ENCODE data around the gene AP1G2.
A peak's percentile ranks its signal among the peaks of the same experiment; 100 is the strongest.
"Not testable (repeated sequence)": the region's sequence is repeated elsewhere in the genome, so short reads cannot be mapped to it uniquely, and the experiment has no call there.

The AP1G2 gene

GRCh38 chr14:23537351-23538049 lies 30.1 kb downstream of the AP1G2 start:
- DNase-seq = no peak

GRCh38 chr14:23536906-23537305 lies 30.7 kb downstream of the AP1G2 start:
- not testable (repeated sequence) for DNase-seq

GRCh38 chr14:23536494-23536893 lies 31.1 kb downstream of the AP1G2 start:
- no peak for DNase-seq

- no peak for DNase-seq
Observed at GRCh38 chr14:23535943-23536342, 31.6 kb downstream of the AP1G2 start.

GRCh38 chr14:23533652-23534435 lies 33.7 kb downstream of the AP1G2 start:
- DNase-seq = no peak

- DNase-seq = no peak
Observed at GRCh38 chr14:23532658-23533057, 34.9 kb downstream of the AP1G2 start.

- DNase-seq = no peak
Observed at GRCh38 chr14:23531391-23531790, 36.2 kb downstream of the AP1G2 start.

- DNase-seq = peak; percentile 40 to 61
Observed at GRCh38 chr14:23530375-23531055, 37.1 kb downstream of the AP1G2 start.

- DNase-seq = no peak
Observed at GRCh38 chr14:23529016-23529415, 38.6 kb downstream of the AP1G2 start.

GRCh38 chr14:23528555-23528954 lies 39.0 kb downstream of the AP1G2 start:
- no peak for DNase-seq

GRCh38 chr14:23525611-23526010 lies 42.0 kb downstream of the AP1G2 start:
- no peak for DNase-seq

GRCh38 chr14:23524954-23525353 lies 42.6 kb downstream of the AP1G2 start:
- no peak for DNase-seq

GRCh38 chr14:23523229-23524016 lies 44.2 kb downstream of the AP1G2 start:
- no peak for DNase-seq

GRCh38 chr14:23522643-23523198 lies 44.9 kb downstream of the AP1G2 start:
- DNase-seq = no peak

- DNase-seq = no peak
Observed at GRCh38 chr14:23521785-23522640, 45.6 kb downstream of the AP1G2 start.

GRCh38 chr14:23520899-23521533 lies 46.6 kb downstream of the AP1G2 start:
- no peak for DNase-seq

GRCh38 chr14:23518709-23519108 lies 48.9 kb downstream of the AP1G2 start:
- no peak for DNase-seq

- DNase-seq = no peak
Observed at GRCh38 chr14:23517650-23518326, 49.8 kb downstream of the AP1G2 start.

GRCh38 chr14:23514644-23514957 lies 53.0 kb downstream of the AP1G2 start:
- DNase-seq = no peak
